Mesothelial cell of epicardium (in vitro differentiated cells): Measurements from ENCODE around the gene GBE1. TPM values are rescaled to one million over a fixed set of nuclear protein-coding genes. Genes with fewer than 3 reads are reported as not detected.

ENCODE experiments used
- DNase-seq, 2 experiments: peaks; one replicate each; pipeline ENCODE4 v3.0.0; 2021; ENCODE audit warnings: low spot score in 2 of 2; ENCODE audit not compliant: unreplicated experiment in 2 of 2
- H3K27ac Mint-ChIP-seq: 2 replicates; pipeline ENCODE4 v1.8.0; 2021; ENCODE audit warnings: mixed read lengths
- H3K27me3 Mint-ChIP-seq: 2 replicates; pipeline ENCODE4 v1.8.0; 2021; ENCODE audit warnings: low read depth, mixed read lengths
- H3K36me3 Mint-ChIP-seq: 2 replicates; pipeline ENCODE4 v1.8.0; 2021; ENCODE audit warnings: mixed read lengths
- H3K4me1 Mint-ChIP-seq: 2 replicates; pipeline ENCODE4 v1.8.0; 2021; ENCODE audit warnings: mixed read lengths
- H3K4me3 Mint-ChIP-seq: 2 replicates; pipeline ENCODE4 v1.8.0; 2021; ENCODE audit warnings: mild to moderate bottlenecking, moderate library complexity, mixed read lengths
- H3K9me3 Mint-ChIP-seq: 2 replicates; pipeline ENCODE4 v1.8.0; 2021; ENCODE audit warnings: mixed read lengths
- total RNA-seq: library from RNA; stranded (reverse); gene quantifications from 3 replicates; pipeline ENCODE4 v1.2.1, GENCODE V29; 2021
- TF ChIP-seq, protein P1 (sequence below): fragments of 200-600 bp; sonication (generic); IDR thresholded peaks from one replicate; pipeline ENCODE4 v1.5.0; 2021; ENCODE audit warnings: antibody characterized with exemption; ENCODE audit not compliant: unreplicated experiment

GBE1 gene
- total RNA-seq, 1 donor from 2014 or later: 10.8 TPM

DNA sequence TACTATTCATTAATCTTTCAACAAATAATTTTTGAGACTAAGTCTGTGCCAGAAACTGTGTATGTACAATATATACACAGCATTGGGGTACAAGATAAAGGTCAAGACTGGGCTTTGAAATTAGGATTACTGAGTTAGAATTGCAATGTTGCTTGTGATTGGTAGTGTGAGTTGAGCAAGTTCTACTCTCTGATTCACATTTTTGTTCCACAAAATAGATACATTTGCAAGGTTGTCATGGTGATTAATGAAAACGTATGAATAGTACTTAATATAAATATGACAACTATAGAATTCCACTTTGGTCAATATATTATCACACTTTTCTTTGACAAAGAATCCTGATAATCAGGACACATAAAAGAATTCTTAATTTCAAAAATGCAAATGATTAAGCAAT, 314.6 kb downstream of the GBE1 start:
- H3K9me3 Mint-ChIP-seq: peaks cover 3% of the 10 kb centered on the region
- H3K27me3 Mint-ChIP-seq: no peaks in the 10 kb centered on the region
- H3K36me3 Mint-ChIP-seq: no peaks in the 10 kb centered on the region
- DNase-seq: no peak
- TF ChIP-seq, protein P1, sequence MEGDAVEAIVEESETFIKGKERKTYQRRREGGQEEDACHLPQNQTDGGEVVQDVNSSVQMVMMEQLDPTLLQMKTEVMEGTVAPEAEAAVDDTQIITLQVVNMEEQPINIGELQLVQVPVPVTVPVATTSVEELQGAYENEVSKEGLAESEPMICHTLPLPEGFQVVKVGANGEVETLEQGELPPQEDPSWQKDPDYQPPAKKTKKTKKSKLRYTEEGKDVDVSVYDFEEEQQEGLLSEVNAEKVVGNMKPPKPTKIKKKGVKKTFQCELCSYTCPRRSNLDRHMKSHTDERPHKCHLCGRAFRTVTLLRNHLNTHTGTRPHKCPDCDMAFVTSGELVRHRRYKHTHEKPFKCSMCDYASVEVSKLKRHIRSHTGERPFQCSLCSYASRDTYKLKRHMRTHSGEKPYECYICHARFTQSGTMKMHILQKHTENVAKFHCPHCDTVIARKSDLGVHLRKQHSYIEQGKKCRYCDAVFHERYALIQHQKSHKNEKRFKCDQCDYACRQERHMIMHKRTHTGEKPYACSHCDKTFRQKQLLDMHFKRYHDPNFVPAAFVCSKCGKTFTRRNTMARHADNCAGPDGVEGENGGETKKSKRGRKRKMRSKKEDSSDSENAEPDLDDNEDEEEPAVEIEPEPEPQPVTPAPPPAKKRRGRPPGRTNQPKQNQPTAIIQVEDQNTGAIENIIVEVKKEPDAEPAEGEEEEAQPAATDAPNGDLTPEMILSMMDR: no peak
- no peak overlapping the region for H3K4me3 Mint-ChIP-seq
- no peak overlapping the region for H3K27ac Mint-ChIP-seq
- peaks cover 13% of the 10 kb centered on the region for H3K4me1 Mint-ChIP-seq

DNA sequence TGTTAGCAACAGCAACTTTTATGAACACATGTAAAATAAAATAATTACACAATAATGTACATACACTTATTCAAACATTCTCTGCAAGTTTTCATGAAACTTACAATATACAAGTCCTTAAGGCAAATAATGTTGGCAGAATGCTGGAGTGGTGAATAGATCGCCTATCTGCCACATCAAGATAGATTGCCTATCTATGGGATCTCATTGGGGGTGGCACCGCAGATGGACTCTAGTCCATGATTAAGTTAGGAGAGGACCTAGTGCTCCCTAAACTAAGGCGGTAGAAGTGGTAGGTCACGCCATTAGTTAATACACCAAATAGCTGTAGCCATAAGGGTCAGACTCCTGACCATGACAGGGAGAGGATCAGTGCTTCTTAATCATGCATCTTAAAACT, 315.7 kb downstream of the GBE1 start:
- DNase-seq: no peak
- Mint-ChIP-seq H3K27me3 (no peaks in the 10 kb centered on the region), H3K27ac (no peak overlapping the region), H3K9me3 (peaks cover 3% of the 10 kb centered on the region), H3K4me1 (peaks cover 13% of the 10 kb centered on the region), H3K36me3 (no peaks in the 10 kb centered on the region), H3K4me3 (no peak overlapping the region)
- TF ChIP-seq, protein P1: no peak

DNA sequence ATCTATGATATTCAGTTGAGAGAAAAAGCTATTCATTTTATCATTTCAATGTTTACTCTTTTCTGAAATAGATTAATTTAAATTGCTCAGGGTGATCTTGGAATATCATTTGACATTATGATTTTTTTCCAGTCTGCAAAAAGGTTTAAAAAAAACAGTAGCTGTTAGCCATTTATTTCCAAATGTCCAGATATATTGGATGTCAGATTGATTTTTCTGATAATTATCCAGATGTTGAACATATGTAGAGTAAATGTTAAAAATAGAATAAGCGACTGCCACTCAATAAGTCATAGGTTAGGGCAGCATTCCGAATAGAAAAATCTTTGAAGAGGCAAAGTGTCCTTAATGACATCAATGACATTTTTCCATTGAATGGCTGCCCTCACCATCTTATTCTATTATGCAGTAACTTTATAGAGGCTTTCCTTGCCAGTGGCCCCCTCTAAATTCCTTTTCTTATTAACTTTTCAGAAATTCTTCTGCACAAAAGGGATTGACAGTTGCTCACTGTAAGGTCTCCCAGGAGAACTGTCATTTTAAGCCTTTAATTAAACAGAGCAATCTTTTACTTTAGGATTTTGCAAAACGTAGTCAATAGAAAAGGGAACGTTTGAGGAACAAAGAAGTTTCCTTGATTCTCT, 316.5 kb downstream of the GBE1 start:
- H3K9me3 Mint-ChIP-seq: peaks cover 3% of the 10 kb centered on the region
- TF ChIP-seq, protein P1: no peak
- peaks cover 13% of the 10 kb centered on the region for H3K4me1 Mint-ChIP-seq
- DNase-seq: no peak
- H3K27me3 Mint-ChIP-seq: no peaks in the 10 kb centered on the region
- no peaks in the 10 kb centered on the region for H3K36me3 Mint-ChIP-seq
- H3K27ac Mint-ChIP-seq: no peak overlapping the region
- H3K4me3 Mint-ChIP-seq: no peak overlapping the region

DNA sequence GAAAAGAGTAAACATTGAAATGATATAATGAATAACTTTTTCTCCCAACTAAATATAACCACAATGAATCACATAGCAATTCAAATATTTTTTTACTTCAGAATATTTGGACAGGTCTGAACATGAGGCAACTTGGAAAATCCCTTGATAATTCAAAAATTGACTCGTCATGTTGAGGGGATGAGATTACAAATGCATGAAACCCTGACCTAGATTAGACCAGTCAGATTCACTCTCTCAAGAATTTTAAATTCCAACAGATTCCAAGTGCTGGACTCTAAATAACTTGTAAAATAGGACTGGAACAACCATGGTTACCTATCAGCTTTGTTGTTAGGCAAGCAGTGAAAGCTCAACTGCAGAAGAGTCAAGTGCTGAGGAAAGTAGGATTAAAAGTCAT, 317.5 kb downstream of the GBE1 start:
- TF ChIP-seq, protein P1: no peak
- Mint-ChIP-seq H3K27ac (no peak overlapping the region), H3K4me1 (peaks cover 3% of the 10 kb centered on the region), H3K4me3 (no peak overlapping the region), H3K9me3 (peaks cover 5% of the 10 kb centered on the region), H3K36me3 (no peaks in the 10 kb centered on the region), H3K27me3 (no peaks in the 10 kb centered on the region)
- DNase-seq: no peak

DNA sequence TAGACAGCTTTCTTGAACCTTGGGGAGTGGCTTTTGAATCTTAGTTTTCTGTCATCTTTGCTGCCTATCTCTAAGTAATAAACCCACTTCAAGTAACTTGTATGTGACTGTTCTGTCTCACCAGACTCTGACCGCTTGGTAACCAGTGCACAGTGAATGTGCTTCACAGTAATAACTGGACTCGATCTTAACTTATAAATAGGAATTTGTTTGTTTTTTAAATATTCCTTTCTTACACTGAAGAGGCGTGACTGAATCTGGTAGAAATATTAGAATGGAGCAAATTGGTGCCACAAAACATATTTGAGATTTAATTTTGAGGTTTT, 318.0 kb downstream of the GBE1 start:
- Mint-ChIP-seq H3K4me3 (no peak overlapping the region), H3K27me3 (no peaks in the 10 kb centered on the region), H3K4me1 (no peaks in the 10 kb centered on the region), H3K27ac (no peak overlapping the region), H3K9me3 (peaks cover 6% of the 10 kb centered on the region), H3K36me3 (no peaks in the 10 kb centered on the region)
- TF ChIP-seq, protein P1: no peak
- DNase-seq: no peak
